ENCODE results near the gene NELFCD. TPM values are rescaled to one million over a fixed set of nuclear protein-coding genes. Genes with fewer than 3 reads are reported as not detected.
A peak's percentile ranks its signal among the peaks of the same experiment; 100 is the strongest.

Gene NELFCD
- polyA plus RNA-seq, 1 of the 3 experiments (the other 2 are of a cell fraction): 90.0 TPM

DNA sequence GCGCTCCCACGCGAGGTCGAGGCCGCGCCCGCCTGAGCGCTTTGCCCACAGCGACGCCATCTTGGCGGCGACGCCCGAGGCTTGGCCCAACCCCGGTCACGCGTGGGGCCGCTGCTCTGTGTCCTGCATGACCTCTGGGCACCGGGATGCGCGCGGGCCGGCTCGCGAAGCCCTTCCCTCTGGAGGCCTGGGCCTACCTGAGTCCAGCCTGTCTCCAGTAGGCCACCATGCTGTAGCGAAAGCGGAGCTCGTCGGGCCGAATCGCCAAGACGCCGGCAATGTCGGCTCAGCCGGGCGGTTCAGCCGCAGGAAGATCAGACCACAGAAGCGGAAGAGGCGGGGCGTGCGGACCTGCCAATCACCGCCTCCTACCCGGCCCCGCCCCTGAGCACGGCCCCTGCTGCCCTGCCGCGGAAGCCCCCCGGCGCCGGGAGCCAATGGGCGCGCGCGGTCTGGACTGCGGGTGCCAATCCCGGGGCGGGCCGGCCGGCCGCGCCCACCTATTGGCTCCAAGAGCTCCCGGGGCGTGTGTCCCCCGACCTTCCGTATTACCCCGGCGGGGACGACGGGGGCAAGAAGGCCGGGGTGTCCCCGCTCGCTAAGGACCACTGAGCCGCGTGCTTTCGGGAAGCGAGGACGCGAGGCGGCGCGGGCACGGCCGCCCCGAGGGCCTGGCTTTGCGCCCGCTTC, 51.1 kb downstream of the NELFCD start, which contains the start of gene ATP5F1E (continued):
- TF ChIP-seq, protein P1, sequence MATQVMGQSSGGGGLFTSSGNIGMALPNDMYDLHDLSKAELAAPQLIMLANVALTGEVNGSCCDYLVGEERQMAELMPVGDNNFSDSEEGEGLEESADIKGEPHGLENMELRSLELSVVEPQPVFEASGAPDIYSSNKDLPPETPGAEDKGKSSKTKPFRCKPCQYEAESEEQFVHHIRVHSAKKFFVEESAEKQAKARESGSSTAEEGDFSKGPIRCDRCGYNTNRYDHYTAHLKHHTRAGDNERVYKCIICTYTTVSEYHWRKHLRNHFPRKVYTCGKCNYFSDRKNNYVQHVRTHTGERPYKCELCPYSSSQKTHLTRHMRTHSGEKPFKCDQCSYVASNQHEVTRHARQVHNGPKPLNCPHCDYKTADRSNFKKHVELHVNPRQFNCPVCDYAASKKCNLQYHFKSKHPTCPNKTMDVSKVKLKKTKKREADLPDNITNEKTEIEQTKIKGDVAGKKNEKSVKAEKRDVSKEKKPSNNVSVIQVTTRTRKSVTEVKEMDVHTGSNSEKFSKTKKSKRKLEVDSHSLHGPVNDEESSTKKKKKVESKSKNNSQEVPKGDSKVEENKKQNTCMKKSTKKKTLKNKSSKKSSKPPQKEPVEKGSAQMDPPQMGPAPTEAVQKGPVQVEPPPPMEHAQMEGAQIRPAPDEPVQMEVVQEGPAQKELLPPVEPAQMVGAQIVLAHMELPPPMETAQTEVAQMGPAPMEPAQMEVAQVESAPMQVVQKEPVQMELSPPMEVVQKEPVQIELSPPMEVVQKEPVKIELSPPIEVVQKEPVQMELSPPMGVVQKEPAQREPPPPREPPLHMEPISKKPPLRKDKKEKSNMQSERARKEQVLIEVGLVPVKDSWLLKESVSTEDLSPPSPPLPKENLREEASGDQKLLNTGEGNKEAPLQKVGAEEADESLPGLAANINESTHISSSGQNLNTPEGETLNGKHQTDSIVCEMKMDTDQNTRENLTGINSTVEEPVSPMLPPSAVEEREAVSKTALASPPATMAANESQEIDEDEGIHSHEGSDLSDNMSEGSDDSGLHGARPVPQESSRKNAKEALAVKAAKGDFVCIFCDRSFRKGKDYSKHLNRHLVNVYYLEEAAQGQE (IDR thresholded peaks at IDR 0.05; ENCODE audit: low read depth, low read length): no peak
- TF ChIP-seq, protein P2, sequence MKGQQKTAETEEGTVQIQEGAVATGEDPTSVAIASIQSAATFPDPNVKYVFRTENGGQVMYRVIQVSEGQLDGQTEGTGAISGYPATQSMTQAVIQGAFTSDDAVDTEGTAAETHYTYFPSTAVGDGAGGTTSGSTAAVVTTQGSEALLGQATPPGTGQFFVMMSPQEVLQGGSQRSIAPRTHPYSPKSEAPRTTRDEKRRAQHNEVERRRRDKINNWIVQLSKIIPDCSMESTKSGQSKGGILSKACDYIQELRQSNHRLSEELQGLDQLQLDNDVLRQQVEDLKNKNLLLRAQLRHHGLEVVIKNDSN (IDR thresholded peaks at IDR 0.05; ENCODE audit: borderline replicate concordance, low read depth): no peak; the same call in 1 of the 2 replicates
- TF ChIP-seq CHD2 (IDR thresholded peaks at IDR 0.05; ENCODE audit: low read length, partially characterized antibody) (peak; percentile 51), SMC3 (IDR thresholded peaks at IDR 0.05; ENCODE audit: low read depth, low read length) (no peak), TCF12 (IDR thresholded peaks at IDR 0.05) (no peak), TAF1 (IDR thresholded peaks at IDR 0.05; ENCODE audit: borderline replicate concordance, low read depth, low read length) (peak; percentile 54; the same call in 1 of the 2 replicates), YY1 (IDR thresholded peaks at IDR 0.05; ENCODE audit: low read depth) (peak; percentile 91), GATA2 (CRISPR knock-in tag; IDR thresholded peaks at IDR 0.05) (no peak)

DNA sequence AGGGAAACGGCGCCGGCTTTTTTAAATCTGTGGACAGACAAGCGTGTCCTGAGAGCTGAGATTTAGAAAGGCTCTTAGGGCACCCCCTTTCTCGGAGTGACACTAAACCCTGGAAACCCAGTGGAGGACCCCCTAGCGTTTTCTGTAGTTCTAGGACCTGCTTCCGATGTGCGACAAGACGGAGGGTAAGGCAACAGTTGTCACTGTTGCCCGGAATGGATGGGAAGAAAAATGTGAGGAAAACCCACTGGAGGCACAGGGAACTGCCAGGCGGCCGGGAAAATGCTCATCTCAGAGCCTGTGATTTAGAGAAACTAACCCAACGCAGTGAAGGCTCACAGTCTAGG, 51.6 kb downstream of the NELFCD start:
- POLR2A ChIA-PET: interaction anchor here (0.7 to 1.9 kb wide), 15 partner anchors 10 to 423 kb away, joined by 3 to 11 read pairs (median 5); partner anchors contain the start of genes PRELID3B and TUBB1
- Histone ChIP-seq H3K9me3 (no peaks in the 10 kb centered on the region), H3K27ac (ENCODE audit: low read depth in 2 of 2, low read length in 1 of 2) (peak overlapping the region; percentile 82 to 83), H3K9ac (peak overlapping the region; percentile 72), H4K20me1 (ENCODE audit: insufficient read depth) (peaks cover 16% of the 10 kb centered on the region), H3K9me2 (no peaks in the 10 kb centered on the region), H3K4me1 (ENCODE audit: control insufficient read depth in 1 of 2, insufficient read depth in 2 of 2, low read depth in 1 of 2, low read length in 1 of 2) (peaks cover 25 to 42% of the 10 kb centered on the region in 2 experiments; a peak in 3 of 4 replicates), H2AFZ (ENCODE audit: low read depth) (peak overlapping the region; percentile 81), H3K4me2 (peak overlapping the region; percentile 90), H3K36me3 (replicated peaks in 1 of 2; ENCODE audit: control insufficient read depth in 1 of 2, insufficient read depth in 2 of 2, low read length in 1 of 2) (peaks cover 54 to 77% of the 10 kb centered on the region in 2 experiments), H3F3A (replicated peaks; ENCODE audit: insufficient read depth) (peaks cover 25% of the 10 kb centered on the region), H3K27me3 (ENCODE audit: insufficient read depth) (no peaks in the 10 kb centered on the region), H3K4me3 (ENCODE audit: low read depth in 2 of 2, low read length in 1 of 2) (peak overlapping the region; percentile 78 to 91), H3K79me2 (ENCODE audit: insufficient read depth) (peaks cover 60% of the 10 kb centered on the region)
- DNase-seq: peak; percentile 64
- CTCF ChIA-PET: interaction anchor here (0.9 to 3.8 kb wide), 10 partner anchors 8 to 463 kb away, joined by 3 to 17 read pairs (median 4); no protein-coding TSS in a partner anchor
- peak; percentile 9; the same call in 1 of the 2 replicates for TF ChIP-seq FOXJ3 (CRISPR knock-in tag; IDR thresholded peaks at IDR 0.05)
- TF ChIP-seq MXI1 (IDR thresholded peaks at IDR 0.05; ENCODE audit: low read depth, low read length): peak; percentile 30; the same call in 1 of the 2 replicates
- 0 out of 4 replicates have a peak, but pooled peaks of 1 of the 2 experiments have one; percentile 5 for TF ChIP-seq EP300 (IDR thresholded peaks at IDR 0.05; ENCODE audit: borderline replicate concordance in 1 of 2, low read depth in 1 of 2, low read length in 1 of 2)
- TF ChIP-seq, protein P3, sequence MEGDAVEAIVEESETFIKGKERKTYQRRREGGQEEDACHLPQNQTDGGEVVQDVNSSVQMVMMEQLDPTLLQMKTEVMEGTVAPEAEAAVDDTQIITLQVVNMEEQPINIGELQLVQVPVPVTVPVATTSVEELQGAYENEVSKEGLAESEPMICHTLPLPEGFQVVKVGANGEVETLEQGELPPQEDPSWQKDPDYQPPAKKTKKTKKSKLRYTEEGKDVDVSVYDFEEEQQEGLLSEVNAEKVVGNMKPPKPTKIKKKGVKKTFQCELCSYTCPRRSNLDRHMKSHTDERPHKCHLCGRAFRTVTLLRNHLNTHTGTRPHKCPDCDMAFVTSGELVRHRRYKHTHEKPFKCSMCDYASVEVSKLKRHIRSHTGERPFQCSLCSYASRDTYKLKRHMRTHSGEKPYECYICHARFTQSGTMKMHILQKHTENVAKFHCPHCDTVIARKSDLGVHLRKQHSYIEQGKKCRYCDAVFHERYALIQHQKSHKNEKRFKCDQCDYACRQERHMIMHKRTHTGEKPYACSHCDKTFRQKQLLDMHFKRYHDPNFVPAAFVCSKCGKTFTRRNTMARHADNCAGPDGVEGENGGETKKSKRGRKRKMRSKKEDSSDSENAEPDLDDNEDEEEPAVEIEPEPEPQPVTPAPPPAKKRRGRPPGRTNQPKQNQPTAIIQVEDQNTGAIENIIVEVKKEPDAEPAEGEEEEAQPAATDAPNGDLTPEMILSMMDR (IDR thresholded peaks at IDR 0.05): peak; percentile 37; the same call in 1 of the 2 replicates
- peak; percentile 22; the same call in 1 of the 2 replicates for TF ChIP-seq RAD21 (IDR thresholded peaks at IDR 0.05; ENCODE audit: low read length)
- no peak for TF ChIP-seq GABPA (IDR thresholded peaks at IDR 0.05; ENCODE audit: low read depth)
- TF ChIP-seq ELF1 (IDR thresholded peaks at IDR 0.05): no peak
- WGBS (ENCODE audit: low lambda C conversion rate): 2% methylated on average over 12 of the region's 13 CpGs

Data from SK-N-SH (cell line).